CD4-positive, alpha-beta T cell (primary cell): ENCODE measurements around the gene TTC39A. TPM values are rescaled to one million over a fixed set of nuclear protein-coding genes. Genes with fewer than 3 reads are reported as not detected.

ENCODE experiments used
- ATAC-seq: fragments of 200-7000 bp; cut with Tn5 transposase; one replicate; pipeline ENCODE4 v1.10.0; 2022; ENCODE audit warnings: mild to moderate bottlenecking; ENCODE audit not compliant: poor library complexity
- CTCF ChIA-PET: fragments of 350-600 bp; sonication (Branson Sonifier 250); formaldehyde crosslinking; loops from one replicate; lab custom pipeline; 2021; ENCODE audit warnings: antibody characterized with exemption, inconsistent platforms; lab: Charles Lee
- POLR2A ChIA-PET: fragments of 350-600 bp; sonication (Branson Sonifier 250); formaldehyde crosslinking; loops from one replicate; lab custom pipeline; 2021; ENCODE audit warnings: antibody characterized with exemption, inconsistent platforms; lab: Charles Lee
- DNase-seq, 14 experiments: peaks; one replicate each; pipeline ENCODE4 v3.0.0-alpha.2; 2013 to 2020; ENCODE audit warnings: mixed read lengths in 2 of 14
- H3K27ac ChIP-seq, 2 donors: one replicate each; pipeline versions ENCODE4 v1.5.1 to v1.7.0; 2013; ENCODE audit warnings: low read length in 2 of 2, low read depth in 1 of 2, mild to moderate bottlenecking in 1 of 2
- H3K27me3 ChIP-seq, 2 experiments: 1 replicate in 1 of 2; 2 replicates in 1 of 2; pipeline versions ENCODE4 v1.6.1 to v1.7.0; 2013; ENCODE audit warnings: low read length in 2 of 2, control low read depth in 1 of 2, mild to moderate bottlenecking in 1 of 2, moderate library complexity in 1 of 2; ENCODE audit not compliant: insufficient read depth in 2 of 2, control insufficient read depth in 1 of 2
- H3K36me3 ChIP-seq: one replicate; pipeline ENCODE4 v1.6.1; 2013; ENCODE audit warnings: low read length, control low read depth; ENCODE audit not compliant: insufficient read depth
- H3K4me1 ChIP-seq: one replicate; pipeline ENCODE4 v1.6.1; 2013; ENCODE audit warnings: low read length, control low read depth; ENCODE audit not compliant: insufficient read depth
- H3K4me3 ChIP-seq: one replicate; pipeline ENCODE4 v1.5.1; 2013; ENCODE audit warnings: mild to moderate bottlenecking, low read length, moderate library complexity
- H3K9me3 ChIP-seq, 2 experiments: 1 replicate in 1 of 2; 2 replicates in 1 of 2; pipeline versions ENCODE4 v1.6.1 to v1.7.0; 2013; ENCODE audit warnings: low read length in 2 of 2, mild to moderate bottlenecking in 2 of 2, control low read depth in 1 of 2, moderate library complexity in 1 of 2; ENCODE audit not compliant: control insufficient read depth in 1 of 2, insufficient read depth in 1 of 2
- H3K27ac Mint-ChIP-seq: one replicate; pipeline ENCODE4 v1.8.0; 2020; ENCODE audit warnings: mixed read lengths
- H3K27me3 Mint-ChIP-seq: one replicate; pipeline ENCODE4 v1.8.0; 2021; ENCODE audit warnings: mixed read lengths
- H3K36me3 Mint-ChIP-seq: one replicate; pipeline ENCODE4 v1.8.0; 2021; ENCODE audit warnings: low read depth, mixed read lengths
- H3K4me1 Mint-ChIP-seq: one replicate; pipeline ENCODE4 v1.8.0; 2021; ENCODE audit warnings: low read depth, mixed read lengths
- H3K4me3 Mint-ChIP-seq: one replicate; pipeline ENCODE4 v1.8.0; 2020; ENCODE audit warnings: mild to moderate bottlenecking, mixed read lengths
- H3K9me3 Mint-ChIP-seq: one replicate; pipeline ENCODE4 v1.8.0; 2020; ENCODE audit warnings: mixed read lengths
- intact Hi-C, 2 experiments: fragments of 100-400 bp; cut with DNase I in 1 of 2; cut with micrococcal nuclease in 1 of 2; formaldehyde crosslinking; loops; one replicate each; pipeline versions ENCODE4 v1.15.1 to v1.9.0; 2023 to 2025; cut with DNase I, micrococcal nuclease
- total RNA-seq, 174 experiments: library from RNA in 2 of 174; stranded (reverse) in 2 of 174; gene quantifications; one replicate each; pipeline ENCODE4 v1.2.3 and lab custom pipeline; 2021 to 2026
- TF ChIP-seq, protein P1 (sequence below): fragments of 200-600 bp; IDR thresholded peaks from one replicate; pipeline ENCODE4 v1.8.0; 2022; ENCODE audit warnings: antibody characterized with exemption, mild to moderate bottlenecking

Gene TTC39A
- total RNA-seq, 2 experiments from 2014 or later, result not detected

- intact Hi-C loops, result no loop called here
- Histone ChIP-seq H3K27me3 (no peaks in the 10 kb centered on the region), H3K4me1 (peaks cover 12% of the 10 kb centered on the region), H3K36me3 (no peaks in the 10 kb centered on the region), H3K4me3 (no peak overlapping the region), H3K9me3 (no peaks in the 10 kb centered on the region), H3K27ac (no peak overlapping the region)
- Mint-ChIP-seq H3K4me3 (no peak overlapping the region), H3K36me3 (no peaks in the 10 kb centered on the region), H3K27me3 (no peaks in the 10 kb centered on the region), H3K27ac (no peak overlapping the region), H3K4me1 (peaks cover 12% of the 10 kb centered on the region), H3K9me3 (no peaks in the 10 kb centered on the region)
- ATAC-seq, result no peak
- ChIA-PET POLR2A (no interaction called here), CTCF (no interaction called here)
- DNase-seq, result no peak
- TF ChIP-seq, protein P1, sequence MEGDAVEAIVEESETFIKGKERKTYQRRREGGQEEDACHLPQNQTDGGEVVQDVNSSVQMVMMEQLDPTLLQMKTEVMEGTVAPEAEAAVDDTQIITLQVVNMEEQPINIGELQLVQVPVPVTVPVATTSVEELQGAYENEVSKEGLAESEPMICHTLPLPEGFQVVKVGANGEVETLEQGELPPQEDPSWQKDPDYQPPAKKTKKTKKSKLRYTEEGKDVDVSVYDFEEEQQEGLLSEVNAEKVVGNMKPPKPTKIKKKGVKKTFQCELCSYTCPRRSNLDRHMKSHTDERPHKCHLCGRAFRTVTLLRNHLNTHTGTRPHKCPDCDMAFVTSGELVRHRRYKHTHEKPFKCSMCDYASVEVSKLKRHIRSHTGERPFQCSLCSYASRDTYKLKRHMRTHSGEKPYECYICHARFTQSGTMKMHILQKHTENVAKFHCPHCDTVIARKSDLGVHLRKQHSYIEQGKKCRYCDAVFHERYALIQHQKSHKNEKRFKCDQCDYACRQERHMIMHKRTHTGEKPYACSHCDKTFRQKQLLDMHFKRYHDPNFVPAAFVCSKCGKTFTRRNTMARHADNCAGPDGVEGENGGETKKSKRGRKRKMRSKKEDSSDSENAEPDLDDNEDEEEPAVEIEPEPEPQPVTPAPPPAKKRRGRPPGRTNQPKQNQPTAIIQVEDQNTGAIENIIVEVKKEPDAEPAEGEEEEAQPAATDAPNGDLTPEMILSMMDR, result no peak
Observed at GRCh38 chr1:51293898-51294515, 36.4 kb downstream of the TTC39A start.

DNA sequence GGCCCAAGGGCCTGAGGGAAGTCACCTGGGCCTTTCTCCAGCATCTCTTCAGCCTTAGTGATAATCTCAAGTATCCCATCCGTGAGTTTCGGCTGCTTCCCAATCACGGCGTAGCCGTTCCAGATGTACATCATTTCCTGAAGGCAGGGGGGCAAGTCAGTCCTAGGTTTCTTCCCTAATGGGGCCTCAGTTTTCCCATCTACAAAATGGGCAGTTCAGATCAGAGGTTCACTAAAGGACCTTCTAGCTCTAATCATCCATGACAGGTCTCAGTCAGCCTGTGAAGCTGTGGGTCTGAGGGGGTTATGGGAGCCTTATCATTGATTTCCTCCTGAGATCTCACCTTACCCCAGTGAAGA lies 39.9 kb downstream of the TTC39A start:
- no peaks in the 10 kb centered on the region for H3K9me3 Mint-ChIP-seq
- no peak overlapping the region for H3K27ac ChIP-seq
- H3K9me3 ChIP-seq, result no peaks in the 10 kb centered on the region
- H3K27me3 ChIP-seq, result no peaks in the 10 kb centered on the region
- H3K27me3 Mint-ChIP-seq, result no peaks in the 10 kb centered on the region
- H3K4me1 ChIP-seq, result no peaks in the 10 kb centered on the region
- H3K27ac Mint-ChIP-seq, result no peak overlapping the region
- POLR2A ChIA-PET, result no interaction called here
- no peaks in the 10 kb centered on the region for H3K36me3 Mint-ChIP-seq
- TF ChIP-seq, protein P1, result no peak
- H3K4me3 Mint-ChIP-seq, result no peak overlapping the region
- H3K36me3 ChIP-seq, result no peaks in the 10 kb centered on the region
- H3K4me1 Mint-ChIP-seq, result no peaks in the 10 kb centered on the region
- intact Hi-C loops, result no loop called here
- CTCF ChIA-PET, result no interaction called here
- H3K4me3 ChIP-seq, result no peak overlapping the region
- ATAC-seq, result no peak
- no peak for DNase-seq

DNA sequence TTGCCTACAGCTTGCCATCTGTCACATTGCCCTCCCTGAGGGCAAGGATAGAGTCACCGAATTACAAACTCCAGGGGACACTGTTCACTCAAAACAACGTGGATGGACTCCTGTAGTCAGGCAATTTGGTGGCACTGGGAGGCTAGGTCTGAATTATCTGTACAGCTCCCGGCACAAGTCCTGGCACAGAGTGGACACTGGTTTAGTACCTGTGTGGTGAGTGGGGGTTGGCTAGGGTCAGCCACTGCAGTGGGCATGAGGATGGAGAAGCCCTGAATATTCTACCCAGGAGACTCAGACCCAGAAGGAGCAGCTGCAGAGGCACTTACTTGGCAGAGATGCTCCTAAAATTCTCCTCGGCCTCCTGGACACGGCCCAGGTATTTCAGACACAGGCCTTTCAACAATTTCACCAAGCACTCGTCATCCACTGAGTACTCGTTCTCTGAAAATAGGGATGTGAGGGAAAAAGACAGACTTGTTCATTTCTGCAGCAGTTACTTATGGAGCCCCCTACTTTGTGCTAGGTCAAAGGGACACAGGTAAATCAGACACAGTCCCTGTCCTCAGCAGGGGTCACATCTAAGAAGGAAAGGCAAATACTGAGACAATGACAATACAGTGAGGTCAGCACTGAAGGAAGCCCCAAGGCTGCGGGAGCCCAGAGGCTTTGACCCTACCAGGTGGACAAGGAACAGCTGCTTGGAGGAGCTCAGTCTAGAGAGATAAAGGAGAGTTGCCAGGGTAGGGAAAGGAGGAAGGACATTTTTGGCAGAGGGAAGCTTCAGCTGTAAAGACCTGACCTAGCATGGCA lies 40.5 kb downstream of the TTC39A start:
- intact Hi-C loops, result no loop called here
- no peak for ATAC-seq
- H3K27ac ChIP-seq, result no peak overlapping the region
- ChIA-PET CTCF (no interaction called here), POLR2A (no interaction called here)
- H3K4me1 ChIP-seq, result no peaks in the 10 kb centered on the region
- Mint-ChIP-seq H3K4me3 (no peak overlapping the region), H3K27me3 (no peaks in the 10 kb centered on the region), H3K27ac (no peak overlapping the region), H3K36me3 (no peaks in the 10 kb centered on the region), H3K4me1 (no peaks in the 10 kb centered on the region), H3K9me3 (no peaks in the 10 kb centered on the region)
- DNase-seq, result no peak
- no peaks in the 10 kb centered on the region for H3K27me3 ChIP-seq
- no peaks in the 10 kb centered on the region for H3K36me3 ChIP-seq
- TF ChIP-seq, protein P1, result no peak
- no peak overlapping the region for H3K4me3 ChIP-seq
- H3K9me3 ChIP-seq, result no peaks in the 10 kb centered on the region
